GM12801 (cell line): ENCODE measurements around the gene CDH4.

Source experiments
- TF ChIP-seq, protein P1 (sequence below): IDR thresholded peaks from one replicate; pipeline ENCODE4 v1.5.1; 2011; ENCODE audit warnings: control low read depth; ENCODE audit not compliant: insufficient read length; ENCODE audit errors: extremely low read depth

Gene CDH4

DNA sequence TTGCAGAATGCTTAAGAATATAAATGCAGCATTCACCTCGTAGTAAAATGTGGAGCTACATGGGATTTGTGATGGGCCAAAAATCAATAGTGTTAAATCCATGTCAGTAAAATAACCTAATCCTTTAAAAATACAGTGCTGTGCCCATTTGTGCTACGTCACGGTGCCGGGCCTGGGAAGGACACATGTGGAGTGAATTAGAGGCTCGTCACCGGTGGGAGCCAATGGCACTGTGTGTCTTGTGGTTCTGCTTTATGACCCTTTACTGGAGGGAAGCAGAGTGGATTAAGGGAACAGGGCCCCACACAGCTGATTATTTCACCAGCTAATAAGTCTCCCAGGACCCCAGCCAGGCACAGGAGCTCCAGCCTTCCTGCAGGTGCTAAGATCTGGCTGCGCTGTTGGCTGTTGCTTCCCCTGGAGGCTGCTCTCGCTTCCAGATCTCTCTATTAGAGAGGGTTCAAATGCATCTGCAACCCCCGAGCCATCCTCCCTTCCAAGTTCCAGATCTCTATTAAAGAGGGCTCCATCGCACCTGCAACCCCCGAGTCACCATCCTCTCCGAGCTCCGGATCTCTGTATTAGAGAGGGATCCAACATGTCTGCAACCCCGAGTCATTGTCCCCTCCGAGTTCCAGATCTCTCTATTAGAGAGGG, 405.8 kb downstream of the CDH4 start:
- TF ChIP-seq, protein P1, sequence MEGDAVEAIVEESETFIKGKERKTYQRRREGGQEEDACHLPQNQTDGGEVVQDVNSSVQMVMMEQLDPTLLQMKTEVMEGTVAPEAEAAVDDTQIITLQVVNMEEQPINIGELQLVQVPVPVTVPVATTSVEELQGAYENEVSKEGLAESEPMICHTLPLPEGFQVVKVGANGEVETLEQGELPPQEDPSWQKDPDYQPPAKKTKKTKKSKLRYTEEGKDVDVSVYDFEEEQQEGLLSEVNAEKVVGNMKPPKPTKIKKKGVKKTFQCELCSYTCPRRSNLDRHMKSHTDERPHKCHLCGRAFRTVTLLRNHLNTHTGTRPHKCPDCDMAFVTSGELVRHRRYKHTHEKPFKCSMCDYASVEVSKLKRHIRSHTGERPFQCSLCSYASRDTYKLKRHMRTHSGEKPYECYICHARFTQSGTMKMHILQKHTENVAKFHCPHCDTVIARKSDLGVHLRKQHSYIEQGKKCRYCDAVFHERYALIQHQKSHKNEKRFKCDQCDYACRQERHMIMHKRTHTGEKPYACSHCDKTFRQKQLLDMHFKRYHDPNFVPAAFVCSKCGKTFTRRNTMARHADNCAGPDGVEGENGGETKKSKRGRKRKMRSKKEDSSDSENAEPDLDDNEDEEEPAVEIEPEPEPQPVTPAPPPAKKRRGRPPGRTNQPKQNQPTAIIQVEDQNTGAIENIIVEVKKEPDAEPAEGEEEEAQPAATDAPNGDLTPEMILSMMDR, result no peak

DNA sequence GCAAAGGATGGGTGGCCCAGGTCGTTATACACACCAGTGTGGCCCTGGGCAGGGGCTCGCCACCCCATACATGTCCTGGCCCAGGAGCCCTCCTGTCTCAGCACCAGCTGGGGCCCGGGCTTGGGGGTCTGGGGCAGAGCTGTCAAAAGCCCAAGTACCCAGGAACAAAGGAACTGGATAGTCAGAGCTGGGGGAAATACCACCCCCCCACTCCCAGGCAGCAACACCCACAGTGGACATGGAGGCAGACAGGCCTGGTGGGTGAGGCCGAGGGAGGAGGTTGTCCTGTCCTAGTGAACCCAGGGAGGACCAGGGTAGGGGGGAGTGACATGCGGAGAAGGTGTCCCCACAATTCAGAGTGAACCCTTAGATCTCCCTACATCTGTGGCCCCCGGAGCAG, 406.5 kb downstream of the CDH4 start:
- TF ChIP-seq, protein P1, result no peak

DNA sequence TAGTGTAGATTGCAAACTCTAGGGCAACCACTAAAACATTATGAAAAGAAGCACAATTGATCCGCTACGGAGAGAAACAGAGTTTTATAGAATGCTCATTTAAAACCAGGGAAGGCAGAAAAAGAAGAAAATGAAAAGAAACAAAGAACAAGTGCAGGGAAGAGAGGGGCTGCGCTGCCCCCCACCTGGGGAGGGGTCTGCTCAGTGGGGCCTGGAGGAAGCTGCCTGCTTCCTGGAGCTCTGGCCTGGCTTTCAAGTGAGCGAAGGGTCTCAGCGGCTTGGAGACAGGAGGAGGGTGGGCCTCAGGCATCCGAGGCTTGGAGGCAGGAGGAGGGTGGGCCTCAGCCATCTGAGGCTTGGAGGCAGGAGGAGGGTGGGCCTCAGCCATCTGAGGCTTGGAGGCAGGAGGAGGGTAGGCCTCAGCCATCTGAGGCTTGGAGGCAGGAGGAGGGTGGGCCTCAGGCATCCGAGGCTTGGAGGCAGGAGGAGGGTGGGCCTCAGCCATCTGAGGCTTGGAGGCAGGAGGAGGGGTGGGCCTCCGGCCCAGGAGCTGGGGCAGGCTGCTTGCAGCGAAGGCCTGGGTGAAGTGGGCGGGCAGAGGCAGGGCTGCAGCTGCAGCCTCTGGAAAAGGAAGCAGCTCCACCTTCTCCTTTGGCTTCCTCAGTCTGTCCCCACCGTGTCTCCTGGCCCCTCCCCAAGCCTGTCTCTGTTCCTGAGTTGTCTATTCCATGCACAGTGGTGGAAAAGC, 407.4 kb downstream of the CDH4 start:
- TF ChIP-seq, protein P1, result no peak

DNA sequence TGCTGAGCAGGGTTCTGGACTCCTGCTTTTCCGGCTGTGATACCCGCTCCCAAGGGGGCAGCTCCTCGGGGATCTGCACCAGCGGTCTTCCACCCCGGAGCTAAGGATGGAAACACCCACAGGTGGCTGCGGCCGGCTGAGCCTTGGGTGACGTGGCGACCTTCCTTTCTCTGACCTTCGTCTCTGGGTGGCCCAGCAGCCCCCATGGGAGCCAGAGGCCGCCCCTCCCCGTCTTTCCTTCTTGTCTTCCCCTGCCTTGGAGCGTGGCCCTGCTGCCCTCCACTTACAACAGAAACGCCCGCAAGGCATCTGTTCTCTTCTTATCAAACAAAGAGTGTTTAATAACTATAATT, 407.9 kb downstream of the CDH4 start:
- TF ChIP-seq, protein P1, result no peak

DNA sequence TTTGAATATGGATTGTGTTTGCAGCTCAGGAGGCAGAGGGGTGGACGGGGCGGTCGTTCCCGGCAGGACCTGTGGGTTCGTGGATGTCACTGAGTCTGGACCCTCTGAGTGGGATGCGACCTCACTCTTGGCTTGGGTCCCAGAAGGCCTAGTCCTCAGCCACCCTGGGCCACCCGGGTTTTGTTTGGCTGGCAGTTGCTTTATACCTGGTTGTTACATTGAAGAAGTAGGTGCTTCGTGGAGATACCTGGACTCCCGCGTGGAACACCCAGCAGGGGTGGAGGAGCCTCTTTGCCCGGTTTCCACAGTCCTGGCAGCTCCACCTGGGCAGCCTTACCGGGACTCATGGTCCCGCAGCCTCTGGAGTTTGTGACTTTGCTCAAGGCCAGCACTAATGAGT, 408.5 kb downstream of the CDH4 start:
- TF ChIP-seq, protein P1, result no peak

DNA sequence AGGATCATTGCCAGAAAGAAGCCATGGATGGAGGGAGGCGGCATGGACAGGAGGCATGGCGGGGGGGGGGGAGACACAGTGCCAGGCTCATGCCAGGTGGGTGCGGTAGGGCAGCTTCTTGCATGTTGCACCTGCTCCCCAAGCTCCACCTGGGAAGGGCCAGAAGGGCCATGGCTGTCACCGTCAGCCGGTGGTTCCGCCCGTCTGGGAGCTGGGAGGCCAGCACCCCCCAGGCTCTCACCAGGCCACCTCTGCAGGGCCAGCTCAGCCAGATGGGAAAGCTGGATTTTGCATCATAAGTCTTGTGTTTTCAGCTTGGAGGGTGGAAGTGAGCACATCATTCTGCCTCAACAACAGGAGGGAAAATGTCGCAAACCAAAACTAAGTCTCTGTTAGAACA, 409.0 kb downstream of the CDH4 start:
- TF ChIP-seq, protein P1, result no peak

DNA sequence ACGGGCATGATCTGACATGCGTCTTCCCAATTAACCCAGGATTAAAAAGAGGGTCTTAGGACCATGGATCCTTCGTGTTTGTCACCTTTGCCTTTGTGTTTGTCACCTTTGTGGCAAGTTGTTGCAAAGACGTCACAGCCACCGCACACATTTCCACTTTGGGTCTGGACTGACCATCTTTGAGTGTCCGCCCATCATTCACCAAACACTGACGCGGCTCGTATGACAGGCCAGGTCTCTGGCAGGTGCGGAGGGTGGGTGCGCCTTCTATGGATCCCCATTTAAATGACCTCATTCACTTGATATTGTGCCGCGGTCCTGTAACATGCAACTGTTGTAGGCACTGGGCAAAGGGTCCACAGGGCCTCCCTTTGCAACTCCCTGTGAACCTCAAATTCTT, 409.5 kb downstream of the CDH4 start:
- TF ChIP-seq, protein P1, result no peak
